ENCODE data around the gene ABHD17A. TPM values are rescaled to one million over a fixed set of nuclear protein-coding genes. Genes with fewer than 3 reads are reported as not detected.

The ABHD17A gene
- total RNA-seq, 2 experiments from 2014 or later: 185 to 194 TPM

DNA sequence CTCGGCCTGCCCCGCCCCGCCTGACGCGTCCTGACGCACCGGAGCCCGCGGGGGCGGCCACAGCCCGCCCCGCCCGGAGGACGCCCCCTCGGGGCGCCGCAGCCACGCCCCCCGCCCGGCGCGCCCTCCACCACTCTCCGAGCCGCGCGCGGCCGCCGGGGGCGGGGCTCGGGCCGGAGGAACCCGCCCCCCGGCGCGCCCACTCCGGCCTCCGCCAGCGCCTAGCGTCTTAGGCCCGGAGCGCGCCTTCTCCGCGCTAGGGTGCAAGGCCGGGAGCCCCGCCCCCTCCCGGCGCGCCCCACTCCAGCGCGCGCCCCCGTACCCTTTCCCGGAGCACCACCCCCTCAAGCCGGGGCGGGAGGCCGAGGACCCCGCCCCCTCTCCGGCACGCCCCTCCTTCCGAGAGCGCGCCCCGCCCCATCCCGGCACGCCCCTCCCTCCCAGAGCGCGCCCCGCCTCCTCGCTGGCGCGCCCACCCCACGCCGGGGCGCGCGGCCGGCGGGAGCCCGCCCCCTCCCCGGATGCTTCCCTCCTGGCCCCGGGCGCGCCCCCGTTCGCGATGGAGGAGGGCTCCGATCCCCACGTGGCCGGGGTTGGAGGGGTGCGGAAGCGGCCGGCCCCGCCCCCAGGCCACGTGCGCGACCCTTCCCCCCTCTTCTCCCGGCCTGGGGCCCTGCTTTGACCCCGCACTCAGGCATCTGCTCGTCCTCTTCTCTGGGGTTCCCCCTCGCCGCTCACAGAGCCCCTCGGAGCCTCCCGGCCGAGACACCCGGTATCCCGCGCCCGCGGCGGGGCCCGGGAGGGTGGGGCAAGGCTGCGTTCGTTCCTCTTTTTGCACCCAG, 21.4 kb downstream of the ABHD17A start:
- DNase-seq: peak; percentile 97
- POLR2A ChIA-PET: interaction anchor here (0.6 to 2.1 kb wide), 15 partner anchors 8 to 464 kb away, joined by 3 to 18 read pairs (median 5); partner anchors contain the start of genes ADAT3 and SCAMP4
- no peaks in the 10 kb centered on the region for H3K9me3 Mint-ChIP-seq
- H3K27me3 Mint-ChIP-seq: no peaks in the 10 kb centered on the region
- H3K27ac Mint-ChIP-seq: peak overlapping the region; percentile 82
- H3K4me1 Mint-ChIP-seq: peaks cover 18% of the 10 kb centered on the region
- ATAC-seq (ENCODE audit: low read depth): peak; percentile 73
- peak overlapping the region; percentile 82 for H3K4me3 Mint-ChIP-seq
- no peaks in the 10 kb centered on the region for H3K36me3 Mint-ChIP-seq

DNA sequence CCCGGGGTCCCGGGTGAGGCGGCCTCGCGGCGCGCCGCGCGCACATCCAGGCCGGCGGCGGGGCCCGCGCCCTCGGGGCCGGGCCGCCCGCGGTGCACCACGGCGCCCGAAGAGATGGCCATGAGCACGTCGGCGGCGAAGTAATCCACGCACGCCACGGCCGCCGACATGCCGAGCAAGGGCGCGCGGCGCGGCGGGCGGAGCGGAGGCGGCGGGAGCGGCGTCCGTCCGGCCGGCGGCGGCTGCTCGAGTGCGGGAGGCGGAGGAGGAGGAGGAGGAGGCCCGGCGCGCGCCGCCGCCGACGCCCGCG, 22.0 kb downstream of the ABHD17A start, which contains the start of gene KLF16:
Gene KLF16 (minus strand): TSS at position 252 of the 310 bp plus-strand sequence. CDS start 82 bp downstream, at position 170.
- POLR2A ChIA-PET: no interaction called here
- no peaks in the 10 kb centered on the region for H3K9me3 Mint-ChIP-seq
- DNase-seq: no peak
- peaks cover 15% of the 10 kb centered on the region for H3K4me1 Mint-ChIP-seq
- no peaks in the 10 kb centered on the region for H3K36me3 Mint-ChIP-seq
- no peak for ATAC-seq (ENCODE audit: low read depth)
- peak within 1 kb of the TSS; percentile 96 for H3K4me3 Mint-ChIP-seq
- no peaks in the 10 kb centered on the region for H3K27me3 Mint-ChIP-seq
- H3K27ac Mint-ChIP-seq: peak within 1 kb of the TSS; percentile 93

DNA sequence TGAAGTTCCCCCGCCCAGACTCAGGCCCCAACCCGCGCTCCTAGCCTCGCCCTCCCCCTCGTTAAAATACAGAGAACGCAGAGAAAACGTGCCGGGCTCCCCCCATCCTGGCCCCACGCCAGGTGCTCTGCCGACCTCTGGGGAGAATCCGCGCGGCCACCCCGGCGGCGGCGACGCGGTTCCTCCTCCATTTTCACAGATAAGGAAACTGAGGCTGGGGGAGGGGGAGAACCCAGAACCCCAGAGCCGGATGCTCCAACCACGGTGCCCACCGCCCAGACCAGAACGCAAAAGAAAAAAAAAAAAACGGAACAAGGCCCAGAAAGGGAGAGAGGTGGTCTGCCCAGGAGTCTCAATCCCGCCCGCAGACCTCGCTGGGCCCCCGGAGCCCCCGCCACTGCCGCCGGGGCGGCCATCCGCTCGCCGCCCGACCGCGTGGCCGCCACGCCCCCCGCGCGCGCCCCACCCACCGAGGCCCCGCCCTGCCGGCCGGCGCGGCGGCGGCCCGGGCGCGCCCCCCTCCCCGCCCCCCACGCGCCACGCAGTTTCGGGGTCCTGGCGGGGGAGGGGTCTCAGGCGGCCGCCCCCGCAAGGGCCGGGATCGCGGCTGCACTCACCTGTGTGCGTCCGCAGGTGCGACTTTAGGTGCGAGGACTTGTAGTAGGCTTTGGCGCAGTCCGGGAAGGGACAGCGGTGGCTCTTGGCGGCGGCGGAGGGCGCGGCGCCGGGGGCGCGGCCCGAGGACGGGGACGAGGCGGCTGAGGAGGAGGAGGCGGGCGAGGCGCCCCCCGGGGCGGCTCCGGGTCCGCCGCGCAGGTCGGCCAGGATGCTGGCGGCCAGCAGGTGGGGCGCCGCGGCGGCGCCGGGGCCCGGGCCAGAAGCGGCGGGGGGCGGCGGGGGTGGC, 22.6 kb downstream of the ABHD17A start:
- peaks cover 14% of the 10 kb centered on the region for H3K4me1 Mint-ChIP-seq
- H3K9me3 Mint-ChIP-seq: no peaks in the 10 kb centered on the region
- H3K4me3 Mint-ChIP-seq: peak overlapping the region; percentile 96
- no peaks in the 10 kb centered on the region for H3K36me3 Mint-ChIP-seq
- DNase-seq: peak; percentile 82
- POLR2A ChIA-PET: no interaction called here
- ATAC-seq (ENCODE audit: low read depth): no peak
- peak overlapping the region; percentile 93 for H3K27ac Mint-ChIP-seq
- H3K27me3 Mint-ChIP-seq: no peaks in the 10 kb centered on the region

- Mint-ChIP-seq H3K36me3 (no peaks in the 10 kb centered on the region), H3K27me3 (no peaks in the 10 kb centered on the region), H3K9me3 (no peaks in the 10 kb centered on the region), H3K27ac (peak overlapping the region; percentile 93), H3K4me1 (peaks cover 14% of the 10 kb centered on the region), H3K4me3 (peak overlapping the region; percentile 96)
- DNase-seq (no peak), ATAC-seq (ENCODE audit: low read depth) (no peak)
- POLR2A ChIA-PET: no interaction called here
Observed at GRCh38 chr19:1862068-1862423, 23.2 kb downstream of the ABHD17A start.

DNA sequence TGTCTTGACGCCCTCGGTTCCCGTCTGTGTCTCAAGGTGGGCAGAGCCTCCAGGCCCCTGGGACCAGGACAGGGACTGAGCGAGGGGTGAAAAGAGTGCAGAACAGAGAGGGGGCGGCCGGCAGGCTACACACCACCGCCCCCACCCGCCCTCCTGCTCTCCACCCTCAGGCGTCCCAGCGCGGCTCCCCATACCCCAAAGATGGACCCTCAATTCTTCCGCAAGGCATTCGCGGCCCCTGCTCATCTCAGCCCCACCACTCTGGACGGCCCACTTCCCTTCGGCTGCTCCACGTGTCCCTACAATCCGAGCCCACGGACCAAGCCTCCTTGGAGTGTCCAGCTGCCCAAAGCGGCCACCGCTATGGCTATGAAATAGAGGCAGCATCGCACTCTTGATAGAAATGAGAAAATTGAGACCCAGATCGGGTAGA, 23.7 kb downstream of the ABHD17A start:
- Mint-ChIP-seq H3K4me1 (peaks cover 11% of the 10 kb centered on the region), H3K9me3 (no peaks in the 10 kb centered on the region), H3K27ac (peak overlapping the region; percentile 93), H3K27me3 (no peaks in the 10 kb centered on the region), H3K4me3 (peak overlapping the region; percentile 96), H3K36me3 (no peaks in the 10 kb centered on the region)
- POLR2A ChIA-PET: no interaction called here
- no peak for ATAC-seq (ENCODE audit: low read depth)
- DNase-seq: no peak

- Mint-ChIP-seq H3K9me3 (no peaks in the 10 kb centered on the region), H3K4me3 (peak overlapping the region; percentile 96), H3K27me3 (no peaks in the 10 kb centered on the region), H3K27ac (peak overlapping the region; percentile 38), H3K36me3 (no peaks in the 10 kb centered on the region), H3K4me1 (peaks cover 14% of the 10 kb centered on the region)
- POLR2A ChIA-PET: no interaction called here
- ATAC-seq (ENCODE audit: low read depth): no peak
- no peak for DNase-seq
Observed at GRCh38 chr19:1860821-1861598, 24.3 kb downstream of the ABHD17A start.

GRCh38 chr19:1860042-1860775, 25.1 kb downstream of the ABHD17A start:
- H3K36me3 Mint-ChIP-seq: no peaks in the 10 kb centered on the region
- ATAC-seq (ENCODE audit: low read depth) (no peak), DNase-seq (no peak)
- H3K27ac Mint-ChIP-seq: no peak overlapping the region
- POLR2A ChIA-PET: no interaction called here
- H3K4me3 Mint-ChIP-seq: no peak overlapping the region
- peaks cover 15% of the 10 kb centered on the region for H3K4me1 Mint-ChIP-seq
- no peaks in the 10 kb centered on the region for H3K9me3 Mint-ChIP-seq
- H3K27me3 Mint-ChIP-seq: no peaks in the 10 kb centered on the region

- ATAC-seq (ENCODE audit: low read depth) (no peak), DNase-seq (no peak)
- POLR2A ChIA-PET: no interaction called here
- Mint-ChIP-seq H3K4me1 (peaks cover 21% of the 10 kb centered on the region), H3K27me3 (no peaks in the 10 kb centered on the region), H3K36me3 (no peaks in the 10 kb centered on the region), H3K4me3 (no peak overlapping the region), H3K9me3 (no peaks in the 10 kb centered on the region), H3K27ac (peak overlapping the region; percentile 62)
Observed at GRCh38 chr19:1859331-1859781, 25.9 kb downstream of the ABHD17A start.

DNA sequence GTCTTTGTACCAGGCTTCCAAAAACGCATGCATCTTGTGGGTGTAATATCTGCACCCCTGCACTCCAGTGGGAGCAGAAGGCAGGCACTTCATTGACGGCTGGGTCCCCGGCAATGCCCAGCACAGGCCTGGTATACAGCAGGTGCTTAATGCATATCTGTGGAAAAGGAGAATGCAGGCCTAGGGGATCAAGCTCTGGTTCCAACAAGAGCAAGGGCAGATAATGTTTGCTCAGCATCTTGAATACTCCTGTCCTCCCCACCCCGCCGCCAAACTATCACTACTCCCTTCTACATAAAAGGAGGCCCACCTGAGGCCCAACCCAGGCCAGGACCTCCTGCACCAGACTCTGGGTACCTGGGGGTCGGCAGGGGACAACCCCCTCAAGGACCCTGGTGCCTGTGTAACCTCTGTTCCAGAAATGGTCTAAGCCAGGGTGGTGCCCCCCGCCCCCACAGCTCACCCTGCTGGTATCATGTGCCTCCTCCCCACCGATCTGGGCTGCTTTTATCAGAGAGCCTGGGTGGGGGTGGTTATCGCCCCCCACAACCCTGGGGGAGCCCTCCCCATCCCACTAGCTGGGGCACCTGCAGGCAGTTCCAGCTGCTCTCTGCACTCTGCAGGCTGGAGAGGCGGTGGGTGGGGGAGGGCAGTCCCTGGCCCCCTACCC, 26.7 kb downstream of the ABHD17A start:
- POLR2A ChIA-PET: interaction anchor here (0.9 to 4.0 kb wide), 4 partner anchors 23 to 45 kb away, joined by 3 to 34 read pairs (median 4); partner anchors contain the start of gene ABHD17A
- no peaks in the 10 kb centered on the region for H3K9me3 Mint-ChIP-seq
- ATAC-seq (ENCODE audit: low read depth) (no peak), DNase-seq (no peak)
- H3K27ac Mint-ChIP-seq: peak overlapping the region; percentile 58
- H3K27me3 Mint-ChIP-seq: no peaks in the 10 kb centered on the region
- H3K4me3 Mint-ChIP-seq: peak overlapping the region; percentile 19
- no peaks in the 10 kb centered on the region for H3K36me3 Mint-ChIP-seq
- peaks cover 21% of the 10 kb centered on the region for H3K4me1 Mint-ChIP-seq

DNA sequence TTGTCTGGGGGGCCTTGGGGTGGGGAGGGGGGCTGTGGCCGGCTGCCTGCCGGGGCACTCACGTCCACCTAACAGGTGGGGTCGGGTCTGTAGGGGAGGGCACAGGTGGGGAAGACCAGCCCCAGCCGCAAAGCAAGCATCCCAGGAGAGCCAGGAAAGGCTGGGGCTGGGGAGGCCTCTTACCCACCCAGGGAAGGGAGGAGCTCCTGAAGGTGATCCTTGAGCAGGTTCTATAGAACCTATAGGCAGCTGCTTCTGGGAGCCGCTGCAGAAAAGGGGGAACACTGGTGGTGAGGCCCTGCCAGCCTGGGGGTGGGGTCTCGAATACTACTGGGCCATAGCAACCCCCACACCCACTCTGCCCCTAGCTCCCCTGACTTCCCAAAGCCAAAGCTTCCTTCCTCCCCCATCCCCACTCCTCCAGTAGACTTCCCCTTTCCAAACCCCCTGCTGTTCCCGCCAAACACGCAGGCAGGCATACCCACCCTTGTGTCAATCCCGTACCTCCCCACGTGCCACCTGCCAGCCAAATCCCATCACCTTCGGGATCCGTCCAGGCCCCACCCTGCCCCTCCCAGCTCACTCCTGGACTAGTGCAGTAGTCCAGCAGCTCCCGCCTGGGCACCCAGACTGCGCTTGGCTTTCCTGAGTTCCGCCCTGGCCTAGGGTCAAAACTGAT, 27.5 kb downstream of the ABHD17A start:
- H3K4me3 Mint-ChIP-seq: peak overlapping the region; percentile 60
- H3K27ac Mint-ChIP-seq: peak overlapping the region; percentile 42
- no peak for DNase-seq
- H3K36me3 Mint-ChIP-seq: no peaks in the 10 kb centered on the region
- POLR2A ChIA-PET: interaction anchor here (0.9 to 4.0 kb wide), 5 partner anchors 17 to 45 kb away, joined by 3 to 34 read pairs (median 4); partner anchors contain the start of gene ABHD17A
- H3K27me3 Mint-ChIP-seq: no peaks in the 10 kb centered on the region
- ATAC-seq (ENCODE audit: low read depth): no peak
- H3K4me1 Mint-ChIP-seq: peaks cover 27% of the 10 kb centered on the region
- no peaks in the 10 kb centered on the region for H3K9me3 Mint-ChIP-seq

GRCh38 chr19:1856698-1857603, 28.3 kb downstream of the ABHD17A start:
- ATAC-seq (ENCODE audit: low read depth) (peak; percentile 10), DNase-seq (peak; percentile 70)
- POLR2A ChIA-PET: interaction anchor here (0.6 to 4.0 kb wide), 12 partner anchors 7 to 250 kb away, joined by 3 to 34 read pairs (median 4); partner anchors contain the start of gene ABHD17A
- no peaks in the 10 kb centered on the region for H3K27me3 Mint-ChIP-seq
- peak overlapping the region; percentile 87 for H3K4me3 Mint-ChIP-seq
- peak overlapping the region; percentile 96 for H3K27ac Mint-ChIP-seq
- H3K9me3 Mint-ChIP-seq: no peaks in the 10 kb centered on the region
- H3K36me3 Mint-ChIP-seq: no peaks in the 10 kb centered on the region
- peaks cover 27% of the 10 kb centered on the region for H3K4me1 Mint-ChIP-seq

Measured in activated naive CD8-positive, alpha-beta T cell treated with anti-CD3 and anti-CD28 coated beads, Interleukin-2, amount 10 ng/mL, durations not matched to agents 7 days and 5 days (primary cell).